Trophoblast cell (in vitro differentiated cells and primary cell): ENCODE measurements around the gene SMTN.

Source experiments
- DNase-seq, 2 donors: peaks; one replicate each; pipeline ENCODE4 v3.0.0-alpha.2; 2016
- H2AFZ ChIP-seq: 2 replicates; pipeline ENCODE4 v1.6.1; 2013; ENCODE audit warnings: low read length, moderate library complexity, mild to moderate bottlenecking; ENCODE audit not compliant: insufficient read depth, poor library complexity
- H2AK5ac ChIP-seq: 2 replicates; pipeline ENCODE4 v1.6.1; 2013; ENCODE audit warnings: mild to moderate bottlenecking, low read length
- H2BK120ac ChIP-seq: 2 replicates; pipeline ENCODE4 v1.6.1; 2013; ENCODE audit warnings: low read length, mild to moderate bottlenecking, moderate library complexity; ENCODE audit not compliant: insufficient read depth, poor library complexity
- H2BK12ac ChIP-seq: 2 replicates; pipeline ENCODE4 v1.6.1; 2013; ENCODE audit warnings: mild to moderate bottlenecking, low read length, moderate library complexity
- H2BK5ac ChIP-seq: 2 replicates; pipeline ENCODE4 v1.6.1; 2013; ENCODE audit warnings: low read length, low read depth, moderate library complexity, mild to moderate bottlenecking; ENCODE audit not compliant: poor library complexity
- H3K14ac ChIP-seq: 2 replicates; pipeline ENCODE4 v1.6.1; 2013; ENCODE audit warnings: mild to moderate bottlenecking, low read length
- H3K18ac ChIP-seq: 2 replicates; pipeline ENCODE4 v1.6.1; 2013; ENCODE audit warnings: mild to moderate bottlenecking, low read length
- H3K23ac ChIP-seq: 2 replicates; pipeline ENCODE4 v1.6.1; 2013; ENCODE audit warnings: low read length
- H3K27ac ChIP-seq: 2 replicates; pipeline ENCODE4 v1.5.1; 2013; ENCODE audit warnings: low read depth, mild to moderate bottlenecking, inconsistent platforms, low read length, moderate library complexity
- H3K27me3 ChIP-seq: 2 replicates; pipeline ENCODE4 v1.6.1; 2013; ENCODE audit warnings: inconsistent platforms, mild to moderate bottlenecking, low read length, moderate library complexity; ENCODE audit not compliant: insufficient read depth
- H3K36me3 ChIP-seq, 2 experiments: 1 replicate in 1 of 2; 2 replicates in 1 of 2; pipeline ENCODE4 v1.6.1; 2013; ENCODE audit warnings: low read length in 2 of 2, mild to moderate bottlenecking in 2 of 2, moderate library complexity in 1 of 2; ENCODE audit not compliant: insufficient read depth in 2 of 2, control insufficient read depth in 1 of 2
- H3K4ac ChIP-seq: 2 replicates; pipeline ENCODE4 v1.6.1; 2013; ENCODE audit warnings: low read depth, mild to moderate bottlenecking, low read length, moderate library complexity
- H3K4me1 ChIP-seq, 2 experiments: 1 replicate in 1 of 2; 2 replicates in 1 of 2; pipeline ENCODE4 v1.6.1; 2013; ENCODE audit warnings: low read length in 2 of 2, mild to moderate bottlenecking in 2 of 2, moderate library complexity in 1 of 2; ENCODE audit not compliant: insufficient read depth in 2 of 2, control insufficient read depth in 1 of 2
- H3K4me2 ChIP-seq: 2 replicates; pipeline ENCODE4 v1.6.1; 2013; ENCODE audit warnings: inconsistent platforms, mild to moderate bottlenecking, low read length, moderate library complexity
- H3K4me3 ChIP-seq: 2 replicates; pipeline ENCODE4 v1.5.1; 2013; ENCODE audit warnings: mild to moderate bottlenecking, low read depth, low read length, inconsistent platforms
- H3K79me1 ChIP-seq: one replicate; pipeline ENCODE4 v1.6.1; 2013; ENCODE audit warnings: low read length
- H3K79me2 ChIP-seq: 2 replicates; pipeline ENCODE4 v1.6.1; 2013; ENCODE audit warnings: low read length, mild to moderate bottlenecking; ENCODE audit not compliant: control insufficient read depth, insufficient read depth, poor library complexity
- H3K9ac ChIP-seq: 2 replicates; pipeline ENCODE4 v1.6.1; 2013; ENCODE audit warnings: mild to moderate bottlenecking, low read length
- H3K9me3 ChIP-seq: 2 replicates; pipeline ENCODE4 v1.6.1; 2013; ENCODE audit warnings: low read depth, mild to moderate bottlenecking, control low read depth, inconsistent platforms, low read length; ENCODE audit not compliant: insufficient read depth
- H4K12ac ChIP-seq: 2 replicates; pipeline ENCODE4 v1.6.1; 2013; ENCODE audit warnings: low read depth, mild to moderate bottlenecking, low read length, moderate library complexity
- H4K8ac ChIP-seq: 2 replicates; pipeline ENCODE4 v1.6.1; 2013; ENCODE audit warnings: low read depth, mild to moderate bottlenecking, low read length, moderate library complexity
- H4K91ac ChIP-seq: one replicate; pipeline ENCODE4 v1.6.1; 2013; ENCODE audit warnings: low read depth, mild to moderate bottlenecking, low read length, moderate library complexity
- WGBS: extraction: QIAGEN DNeasy Blood & Tissue Kit; methylation state at CpG from one replicate; pipeline ENCODE4 v1.1.7; 2013; ENCODE audit warnings: missing lambda C conversion rate; ENCODE audit not compliant: insufficient read length, insufficient coverage; ENCODE audit errors: extremely low coverage; 5-methylcytosine and 5-hydroxymethylcytosine counted together

Gene SMTN

GRCh38 chr22:31099841-31100761 lies 19.0 kb downstream of the SMTN start:
- Histone ChIP-seq H3K4me2 (no peak overlapping the region), H2BK5ac (no peak overlapping the region), H3K23ac (no peak overlapping the region), H2BK120ac (no peak overlapping the region), H2AFZ (no peak overlapping the region), H4K8ac (no peak overlapping the region), H2BK12ac (no peak overlapping the region), H3K4me3 (peak overlapping the region; percentile 53), H4K12ac (no peak overlapping the region), H2AK5ac (no peak overlapping the region), H3K27ac (no peak overlapping the region), H3K4ac (no peak overlapping the region), H3K27me3 (no peaks in the 10 kb centered on the region), H4K91ac (no peak overlapping the region), H3K36me3 (peaks cover 71 to 81% of the 10 kb centered on the region in 2 experiments), H3K79me2 (no peaks in the 10 kb centered on the region), H3K79me1 (no peaks in the 10 kb centered on the region), H3K9ac (no peak overlapping the region), H3K18ac (no peak overlapping the region), H3K4me1 (peaks cover 0 to 4% of the 10 kb centered on the region in 2 experiments), H3K14ac (no peak overlapping the region), H3K9me3 (peaks cover 2% of the 10 kb centered on the region)
- 90% methylated on average over 1 of the region's 34 CpGs for WGBS
- no peak for DNase-seq

GRCh38 chr22:31100762-31101525 lies 19.8 kb downstream of the SMTN start:
- no peaks in the 10 kb centered on the region for H3K79me1 ChIP-seq
- no peak overlapping the region for H3K23ac ChIP-seq

GRCh38 chr22:31102441-31103081 lies 21.4 kb downstream of the SMTN start:
- no peaks in the 10 kb centered on the region for H3K9me3 ChIP-seq
- H3K18ac ChIP-seq: no peak overlapping the region
- no peak overlapping the region for H3K9ac ChIP-seq
- no peak overlapping the region for H2AK5ac ChIP-seq
- H3K79me2 ChIP-seq: peaks cover 4% of the 10 kb centered on the region
- no peak overlapping the region for H3K4ac ChIP-seq
- H4K12ac ChIP-seq: no peak overlapping the region
- no peak overlapping the region for H4K91ac ChIP-seq
- H3K14ac ChIP-seq: no peak overlapping the region
- H3K4me1 ChIP-seq: peaks cover 11 to 12% of the 10 kb centered on the region in 2 experiments
- H3K79me1 ChIP-seq: peaks cover 5% of the 10 kb centered on the region
- no peak overlapping the region for H2BK120ac ChIP-seq
- H4K8ac ChIP-seq: no peak overlapping the region
- H2BK12ac ChIP-seq: no peak overlapping the region
- no peak overlapping the region for H2BK5ac ChIP-seq
- no peak overlapping the region for H3K4me2 ChIP-seq
- H3K27me3 ChIP-seq: no peaks in the 10 kb centered on the region
- no peak overlapping the region for H3K4me3 ChIP-seq
- no peak overlapping the region for H3K27ac ChIP-seq
- peaks cover 53 to 60% of the 10 kb centered on the region in 2 experiments for H3K36me3 ChIP-seq
- no peak overlapping the region for H2AFZ ChIP-seq
- peak; percentile 92 to 93 for DNase-seq
- WGBS: no CpG with 5 or more reads among the region's 8 CpGs
- H3K23ac ChIP-seq: no peak overlapping the region

More at GRCh38 chr22:31100762-31101525, 19.8 kb downstream of the SMTN start:
- no CpG with 5 or more reads among the region's 18 CpGs for WGBS
- no peak overlapping the region for H3K18ac ChIP-seq
- H3K79me2 ChIP-seq: no peaks in the 10 kb centered on the region
- peaks cover 64 to 73% of the 10 kb centered on the region in 2 experiments for H3K36me3 ChIP-seq
- H3K4me2 ChIP-seq: no peak overlapping the region
- H2AFZ ChIP-seq: no peak overlapping the region
- no peak overlapping the region for H4K12ac ChIP-seq
- no peak overlapping the region for H3K4ac ChIP-seq
- no peak for DNase-seq
- no peak overlapping the region for H2BK12ac ChIP-seq
- no peak overlapping the region for H2AK5ac ChIP-seq
- H3K27me3 ChIP-seq: no peaks in the 10 kb centered on the region
- H3K14ac ChIP-seq: no peak overlapping the region
- no peak overlapping the region for H2BK120ac ChIP-seq
- peaks cover 2% of the 10 kb centered on the region for H3K9me3 ChIP-seq
- no peak overlapping the region for H4K91ac ChIP-seq
- no peak overlapping the region for H2BK5ac ChIP-seq
- H3K4me1 ChIP-seq: peaks cover 0 to 4% of the 10 kb centered on the region in 2 experiments
- H3K27ac ChIP-seq: no peak overlapping the region
- no peak overlapping the region for H3K9ac ChIP-seq
- no peak overlapping the region for H4K8ac ChIP-seq
- peak overlapping the region; percentile 53 for H3K4me3 ChIP-seq

- Histone ChIP-seq H3K4me2 (no peak overlapping the region), H4K91ac (no peak overlapping the region), H4K8ac (no peak overlapping the region), H2BK5ac (no peak overlapping the region), H3K27ac (no peak overlapping the region), H3K4me3 (no peak overlapping the region), H3K79me1 (peaks cover 5% of the 10 kb centered on the region), H2AFZ (no peak overlapping the region), H3K36me3 (peaks cover 49 to 55% of the 10 kb centered on the region in 2 experiments), H4K12ac (no peak overlapping the region), H3K14ac (no peak overlapping the region), H3K23ac (no peak overlapping the region), H3K27me3 (no peaks in the 10 kb centered on the region), H3K9me3 (no peaks in the 10 kb centered on the region), H2BK120ac (no peak overlapping the region), H3K9ac (no peak overlapping the region), H2BK12ac (no peak overlapping the region), H2AK5ac (no peak overlapping the region), H3K79me2 (peaks cover 4% of the 10 kb centered on the region), H3K4me1 (peaks cover 12 to 14% of the 10 kb centered on the region in 2 experiments), H3K4ac (no peak overlapping the region), H3K18ac (no peak overlapping the region)
- WGBS: no CpG with 5 or more reads among the region's 2 CpGs
- DNase-seq: peak in 1 of 2 donors; percentile 53
These were observed 22.0 kb downstream of the SMTN start for GRCh38 chr22:31103111-31103510.
